ENCODE data around the gene LUC7L3.

LUC7L3 gene

GRCh38 chr17:50710650-50711049 is 8.8 kb upstream of the LUC7L3 start:
- no peak overlapping the region for H3K4me3 ChIP-seq (ENCODE audit: low read depth, low read length)
- DNase-seq: no peak
- H3K27ac ChIP-seq: no peak overlapping the region
- no peaks in the 10 kb centered on the region for H3K27me3 ChIP-seq (replicated peaks)
- H3K36me3 ChIP-seq (replicated peaks): no peaks in the 10 kb centered on the region
- TF ChIP-seq CTCF (IDR thresholded peaks at IDR 0.05; ENCODE audit: low read depth, low read length, missing control alignments): no peak
- in situ Hi-C loops (cut with HindIII; ENCODE audit: low pct_ligation_motif_present, low sequenced_read_pairs): no loop called here

- TF ChIP-seq CTCF (IDR thresholded peaks at IDR 0.05; ENCODE audit: low read depth, low read length, missing control alignments): no peak
- no peak overlapping the region for H3K4me3 ChIP-seq (ENCODE audit: low read depth, low read length)
- no peaks in the 10 kb centered on the region for H3K36me3 ChIP-seq (replicated peaks)
- H3K27me3 ChIP-seq (replicated peaks): no peaks in the 10 kb centered on the region
- H3K27ac ChIP-seq: no peak overlapping the region
- no peak for DNase-seq
- in situ Hi-C loops (cut with HindIII; ENCODE audit: low pct_ligation_motif_present, low sequenced_read_pairs): no loop called here
Observed at GRCh38 chr17:50712641-50713040, 6.8 kb upstream of the LUC7L3 start.

GRCh38 chr17:50715471-50715870 is 3.9 kb upstream of the LUC7L3 start:
- H3K27ac ChIP-seq: no peak overlapping the region
- DNase-seq: no peak
- H3K4me3 ChIP-seq (ENCODE audit: low read depth, low read length): no peak overlapping the region
- H3K27me3 ChIP-seq (replicated peaks): no peaks in the 10 kb centered on the region
- H3K36me3 ChIP-seq (replicated peaks): peaks cover 2% of the 10 kb centered on the region
- in situ Hi-C loops (cut with HindIII; ENCODE audit: low pct_ligation_motif_present, low sequenced_read_pairs): no loop called here
- no peak for TF ChIP-seq CTCF (IDR thresholded peaks at IDR 0.05; ENCODE audit: low read depth, low read length, missing control alignments)

GRCh38 chr17:50719924-50720794 is 756 bp downstream of the LUC7L3 start:
- Histone ChIP-seq H3K4me3 (ENCODE audit: low read depth, low read length) (peak overlapping the region; percentile 90), H3K27ac (peak overlapping the region; percentile 99), H3K27me3 (replicated peaks) (no peaks in the 10 kb centered on the region), H3K36me3 (replicated peaks) (peaks cover 2% of the 10 kb centered on the region)
- DNase-seq: no peak
- in situ Hi-C loops (cut with HindIII; ENCODE audit: low pct_ligation_motif_present, low sequenced_read_pairs): no loop called here
- no peak for TF ChIP-seq CTCF (IDR thresholded peaks at IDR 0.05; ENCODE audit: low read depth, low read length, missing control alignments)

- H3K27me3 ChIP-seq (replicated peaks): no peaks in the 10 kb centered on the region
- in situ Hi-C loops (cut with HindIII; ENCODE audit: low pct_ligation_motif_present, low sequenced_read_pairs): no loop called here
- peak overlapping the region; percentile 15 for H3K27ac ChIP-seq
- H3K4me3 ChIP-seq (ENCODE audit: low read depth, low read length): peak overlapping the region; percentile 90
- TF ChIP-seq CTCF (IDR thresholded peaks at IDR 0.05; ENCODE audit: low read depth, low read length, missing control alignments): no peak
- peaks cover 2% of the 10 kb centered on the region for H3K36me3 ChIP-seq (replicated peaks)
- no peak for DNase-seq
Observed at GRCh38 chr17:50721194-50722010, 2.0 kb downstream of the LUC7L3 start.
